NOMO-1 (cell line): Measurements from ENCODE around the gene SNTG2.
"Not testable (repeated sequence)": the region's sequence is repeated elsewhere in the genome, so short reads cannot be mapped to it uniquely, and the experiment has no call there.

Experiments used
- DNase-seq, 2 experiments: peaks; one replicate each; lab custom pipeline; 2025; ENCODE audit not compliant: unreplicated experiment in 2 of 2; lab: John Stamatoyannopoulos, UW

SNTG2 gene

GRCh38 chr2:1227274-1227900 lies 276.7 kb downstream of the SNTG2 start:
- no peak for DNase-seq

GRCh38 chr2:1229596-1229995 lies 278.9 kb downstream of the SNTG2 start:
- not testable (repeated sequence) for DNase-seq

- DNase-seq, result no peak
Observed at GRCh38 chr2:1230155-1230893, 279.7 kb downstream of the SNTG2 start.

GRCh38 chr2:1231466-1232063 lies 280.9 kb downstream of the SNTG2 start:
- no peak for DNase-seq

GRCh38 chr2:1233281-1233680 lies 282.6 kb downstream of the SNTG2 start:
- DNase-seq, result no peak

GRCh38 chr2:1234731-1235308 lies 284.2 kb downstream of the SNTG2 start:
- DNase-seq, result no peak

- no peak for DNase-seq
Observed at GRCh38 chr2:1235806-1236205, 285.2 kb downstream of the SNTG2 start.

GRCh38 chr2:1236606-1237005 lies 286.0 kb downstream of the SNTG2 start:
- no peak for DNase-seq

- DNase-seq, result no peak
Observed at GRCh38 chr2:1237783-1238182, 287.1 kb downstream of the SNTG2 start.

GRCh38 chr2:1238598-1239138 lies 288.0 kb downstream of the SNTG2 start:
- no peak for DNase-seq

GRCh38 chr2:1245193-1245592 lies 294.5 kb downstream of the SNTG2 start:
- no peak for DNase-seq

- DNase-seq, result no peak
Observed at GRCh38 chr2:1246239-1246638, 295.6 kb downstream of the SNTG2 start.

GRCh38 chr2:1246991-1247390 lies 296.3 kb downstream of the SNTG2 start:
- no peak for DNase-seq

- DNase-seq, result no peak
Observed at GRCh38 chr2:1248187-1248586, 297.5 kb downstream of the SNTG2 start.

GRCh38 chr2:1249897-1250687 lies 299.4 kb downstream of the SNTG2 start:
- no peak for DNase-seq

- DNase-seq, result no peak
Observed at GRCh38 chr2:1251520-1251919, 300.9 kb downstream of the SNTG2 start.

- no peak for DNase-seq
Observed at GRCh38 chr2:1253629-1254028, 303.0 kb downstream of the SNTG2 start.

- DNase-seq, result no peak
Observed at GRCh38 chr2:1254662-1255343, 304.2 kb downstream of the SNTG2 start.

GRCh38 chr2:1256632-1257324 lies 306.1 kb downstream of the SNTG2 start:
- no peak for DNase-seq

- DNase-seq, result no peak
Observed at GRCh38 chr2:1257334-1257733, 306.7 kb downstream of the SNTG2 start.
